ENCODE data around the gene KLHL6.
A peak's percentile ranks its signal among the peaks of the same experiment; 100 is the strongest.

Gene KLHL6

DNA sequence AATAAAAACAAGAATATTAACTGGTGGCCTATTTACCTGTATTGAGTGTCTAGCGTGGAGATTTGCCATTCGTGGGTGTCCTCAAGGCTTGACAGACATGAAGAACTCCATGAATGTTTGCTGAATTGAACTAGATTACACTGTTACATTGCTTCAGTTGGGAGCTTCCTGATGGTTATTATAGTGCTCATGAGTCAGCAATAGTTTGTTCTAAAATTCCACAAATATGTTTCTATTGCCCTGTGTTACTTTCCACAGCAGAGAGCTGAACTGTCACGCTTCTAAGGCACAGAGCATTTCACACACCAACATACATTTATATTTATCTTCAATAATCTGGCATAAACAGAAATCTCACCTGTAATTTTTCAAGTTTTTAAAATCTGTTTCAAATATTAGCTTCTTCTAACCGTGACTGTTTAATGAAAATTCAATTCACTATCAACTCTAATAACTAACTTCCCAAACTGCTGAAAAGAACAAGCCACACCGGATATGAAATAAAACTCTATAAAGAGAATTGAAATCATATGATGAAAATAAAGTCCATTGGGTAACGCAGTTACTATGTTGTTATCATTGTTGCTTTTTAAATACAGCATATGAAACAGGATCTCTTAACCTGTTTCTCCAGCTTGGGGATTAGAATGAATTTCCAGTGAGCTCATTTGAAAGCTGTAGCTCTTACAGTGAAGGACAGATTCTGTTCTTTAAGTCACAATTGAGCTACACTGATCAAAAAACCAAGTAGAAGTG, 65.9 kb downstream of the KLHL6 start:
- H4K20me1 ChIP-seq = peaks cover 0 to 10% (median 0%) of the 10 kb centered on the region in 11 experiments; a peak in 2 of 22 replicates
- peaks cover 12 to 49% (median 22%) of the 10 kb centered on the region in 10 experiments for H3K4me1 ChIP-seq
- 0 out of 22 replicates have a peak overlapping the region, but pooled peaks of 1 of the 11 experiments have one; percentile 8 for H3K27ac ChIP-seq
- H3K4me2 ChIP-seq = peak overlapping the region in 4 of 11 experiments; percentile 6 to 45 (median 10); a peak in 4 of 22 replicates
- peaks cover 0 to 10% (median 0%) of the 10 kb centered on the region in 11 experiments; a peak in 4 of 22 replicates for H3K9me3 ChIP-seq (replicated peaks in 1 of 11)
- H3K27me3 ChIP-seq = no peaks in the 10 kb centered on the region
- H3K36me3 ChIP-seq = peaks cover 53 to 72% (median 67%) of the 10 kb centered on the region in 11 experiments
- no peak overlapping the region for H3K9ac ChIP-seq
- no peak overlapping the region for H3K4me3 ChIP-seq
- TF ChIP-seq Cebpa-rat (IDR thresholded peaks at IDR 0.05) = no peak

- no peak overlapping the region for H3K27ac ChIP-seq
- H4K20me1 ChIP-seq = no peaks in the 10 kb centered on the region; a peak in 2 of 22 replicates
- no peak overlapping the region for H3K9ac ChIP-seq
- H3K4me1 ChIP-seq = peaks cover 12 to 60% (median 22%) of the 10 kb centered on the region in 10 experiments
- peaks cover 40 to 59% (median 54%) of the 10 kb centered on the region in 11 experiments for H3K36me3 ChIP-seq
- H3K4me3 ChIP-seq = no peak overlapping the region
- no peak for TF ChIP-seq Cebpa-rat (IDR thresholded peaks at IDR 0.05)
- peaks cover 0 to 10% (median 0%) of the 10 kb centered on the region in 11 experiments; a peak in 4 of 22 replicates for H3K9me3 ChIP-seq (replicated peaks in 1 of 11)
- H3K27me3 ChIP-seq = no peaks in the 10 kb centered on the region
- no peak overlapping the region for H3K4me2 ChIP-seq
Observed at GRCh38 chr3:183488343-183488742, 67.2 kb downstream of the KLHL6 start.

GRCh38 chr3:183487896-183488295, 67.6 kb downstream of the KLHL6 start:
- Histone ChIP-seq H3K27ac (no peak overlapping the region), H3K36me3 (peaks cover 35 to 55% (median 49%) of the 10 kb centered on the region in 11 experiments), H3K4me2 (no peak overlapping the region), H3K27me3 (no peaks in the 10 kb centered on the region), H3K4me3 (no peak overlapping the region), H3K4me1 (peaks cover 12 to 65% (median 22%) of the 10 kb centered on the region in 10 experiments), H4K20me1 (no peaks in the 10 kb centered on the region; a peak in 2 of 22 replicates), H3K9ac (no peak overlapping the region), H3K9me3 (replicated peaks in 1 of 11) (peaks cover 0 to 10% (median 0%) of the 10 kb centered on the region in 11 experiments; a peak in 4 of 22 replicates)
- TF ChIP-seq Cebpa-rat (IDR thresholded peaks at IDR 0.05) = no peak

GRCh38 chr3:183487016-183487415, 68.5 kb downstream of the KLHL6 start:
- no peaks in the 10 kb centered on the region for H3K27me3 ChIP-seq
- no peak overlapping the region for H3K4me3 ChIP-seq
- H3K9ac ChIP-seq = no peak overlapping the region
- H3K4me2 ChIP-seq = no peak overlapping the region
- H3K36me3 ChIP-seq = peaks cover 27 to 46% (median 40%) of the 10 kb centered on the region in 11 experiments
- H3K9me3 ChIP-seq (replicated peaks in 1 of 11) = peaks cover 0 to 2% (median 0%) of the 10 kb centered on the region in 11 experiments; a peak in 3 of 22 replicates
- H4K20me1 ChIP-seq = no peaks in the 10 kb centered on the region; a peak in 2 of 22 replicates
- no peak for TF ChIP-seq Cebpa-rat (IDR thresholded peaks at IDR 0.05)
- peaks cover 12 to 64% (median 21%) of the 10 kb centered on the region in 10 experiments for H3K4me1 ChIP-seq
- no peak overlapping the region for H3K27ac ChIP-seq

DNA sequence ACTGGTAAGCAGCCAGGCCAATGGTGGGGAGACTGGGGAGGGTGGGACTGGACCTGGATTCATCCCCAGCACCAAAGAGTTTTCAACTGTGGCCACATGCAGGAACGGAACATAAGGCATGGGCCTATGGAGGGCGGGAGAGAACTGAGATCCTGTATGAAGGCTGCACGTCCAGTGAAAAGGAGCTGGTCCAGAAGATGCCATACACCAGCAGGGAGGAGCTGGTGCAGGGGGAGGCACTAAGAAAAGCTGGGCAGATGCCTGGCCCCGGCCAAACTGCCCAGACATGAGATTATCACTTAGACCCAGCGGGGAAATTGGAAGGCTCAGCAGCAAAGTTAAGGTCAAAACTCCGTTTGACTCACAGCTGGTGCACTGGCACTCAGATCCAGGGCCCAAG, 69.0 kb downstream of the KLHL6 start:
- TF ChIP-seq Cebpa-rat (IDR thresholded peaks at IDR 0.05) = no peak
- peaks cover 7 to 58% (median 16%) of the 10 kb centered on the region in 10 experiments for H3K4me1 ChIP-seq
- H3K36me3 ChIP-seq = peaks cover 21 to 41% (median 35%) of the 10 kb centered on the region in 11 experiments

GRCh38 chr3:183485585-183485984, 69.9 kb downstream of the KLHL6 start:
- H3K4me3 ChIP-seq = no peak overlapping the region
- H3K9me3 ChIP-seq (replicated peaks in 1 of 11) = no peaks in the 10 kb centered on the region
- H4K20me1 ChIP-seq = no peaks in the 10 kb centered on the region; a peak in 2 of 22 replicates
- H3K4me2 ChIP-seq = peak overlapping the region in 2 of 11 experiments; percentile 46 to 63; a peak in 3 of 22 replicates
- peaks cover 14 to 32% (median 26%) of the 10 kb centered on the region in 11 experiments; a peak in 21 of 22 replicates for H3K36me3 ChIP-seq
- peaks cover 0 to 53% (median 7%) of the 10 kb centered on the region in 10 experiments; a peak in 14 of 20 replicates for H3K4me1 ChIP-seq
- no peak overlapping the region for H3K9ac ChIP-seq
- TF ChIP-seq Cebpa-rat (IDR thresholded peaks at IDR 0.05) = no peak
- H3K27ac ChIP-seq = no peak overlapping the region
- H3K27me3 ChIP-seq = no peaks in the 10 kb centered on the region

More for the DNA sequence above, 69.0 kb downstream of the KLHL6 start:
- Histone ChIP-seq H3K27ac (no peak overlapping the region), H3K4me3 (no peak overlapping the region), H4K20me1 (no peaks in the 10 kb centered on the region; a peak in 2 of 22 replicates), H3K27me3 (no peaks in the 10 kb centered on the region), H3K9me3 (replicated peaks in 1 of 11) (no peaks in the 10 kb centered on the region), H3K9ac (no peak overlapping the region), H3K4me2 (no peak overlapping the region)

DNA sequence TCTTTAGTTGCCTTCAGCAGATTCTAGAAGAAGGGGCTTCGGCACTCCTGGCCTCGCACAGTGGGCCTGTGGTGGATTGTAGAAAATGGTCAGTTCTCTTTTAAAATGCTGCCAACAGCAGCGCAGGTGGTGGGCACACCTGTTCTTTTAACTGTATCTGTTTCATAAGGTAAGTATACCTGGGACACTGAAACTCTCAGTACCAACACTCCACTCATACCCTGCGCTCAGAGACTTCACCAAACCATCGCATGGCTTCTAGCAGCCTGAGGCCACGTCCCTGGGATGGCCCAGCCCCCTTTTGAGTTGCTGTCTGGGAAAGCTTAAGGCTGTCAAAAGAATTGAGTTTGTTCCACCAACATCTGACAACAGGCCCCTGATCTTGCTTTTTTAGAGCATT, 70.4 kb downstream of the KLHL6 start:
- Histone ChIP-seq H3K4me2 (peak overlapping the region in 2 of 11 experiments; percentile 46 to 63; a peak in 4 of 22 replicates), H3K27me3 (no peaks in the 10 kb centered on the region), H3K36me3 (peaks cover 10 to 28% (median 21%) of the 10 kb centered on the region in 11 experiments; a peak in 21 of 22 replicates), H4K20me1 (no peaks in the 10 kb centered on the region; a peak in 1 of 22 replicates), H3K9me3 (replicated peaks in 1 of 11) (no peaks in the 10 kb centered on the region), H3K4me1 (peaks cover 0 to 49% (median 3%) of the 10 kb centered on the region in 10 experiments; a peak in 10 of 20 replicates), H3K27ac (no peak overlapping the region), H3K9ac (no peak overlapping the region), H3K4me3 (no peak overlapping the region)
- TF ChIP-seq Cebpa-rat (IDR thresholded peaks at IDR 0.05) = no peak

DNA sequence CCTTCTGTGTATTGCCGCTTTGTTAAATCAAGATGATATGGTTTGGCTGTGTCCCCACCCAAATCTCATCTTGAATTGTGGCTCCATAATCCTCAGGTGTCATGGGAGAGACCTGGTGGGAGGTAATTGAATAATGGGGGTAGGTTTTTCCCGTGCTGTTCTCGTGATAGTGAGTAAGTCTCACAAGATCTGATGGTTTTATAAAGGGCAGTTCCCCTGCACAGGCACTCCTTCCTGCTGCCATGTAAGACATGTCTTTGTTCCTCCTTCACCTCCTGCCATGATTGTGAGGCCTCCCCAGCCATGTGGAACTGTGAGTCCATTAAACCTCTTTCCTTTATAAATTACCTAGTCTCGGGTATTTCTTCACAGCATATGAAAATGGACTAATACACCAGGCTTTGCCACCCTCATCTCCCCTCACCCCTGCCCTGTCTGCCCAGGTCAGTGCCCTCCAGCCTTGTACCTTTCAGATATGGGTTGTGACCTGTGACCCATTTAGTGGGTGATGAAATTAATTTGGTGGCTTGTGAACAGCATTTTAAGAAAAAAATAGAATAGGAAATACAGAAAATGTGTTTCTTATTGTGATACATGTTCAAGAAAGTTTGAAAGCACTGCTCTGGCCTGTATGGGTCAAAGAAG, 71.0 kb downstream of the KLHL6 start:
- H3K27ac ChIP-seq = no peak overlapping the region
- no peaks in the 10 kb centered on the region for H3K27me3 ChIP-seq
- peak overlapping the region in 2 of 11 experiments; percentile 46 to 63; a peak in 4 of 22 replicates for H3K4me2 ChIP-seq
- no peak for TF ChIP-seq Cebpa-rat (IDR thresholded peaks at IDR 0.05)
- no peak overlapping the region for H3K9ac ChIP-seq
- no peaks in the 10 kb centered on the region for H3K9me3 ChIP-seq (replicated peaks in 1 of 11)
- peaks cover 8 to 22% (median 17%) of the 10 kb centered on the region in 11 experiments; a peak in 20 of 22 replicates for H3K36me3 ChIP-seq
- no peaks in the 10 kb centered on the region; a peak in 1 of 22 replicates for H4K20me1 ChIP-seq
- H3K4me1 ChIP-seq = peaks cover 0 to 43% (median under 1%) of the 10 kb centered on the region in 10 experiments; a peak in 8 of 20 replicates
- H3K4me3 ChIP-seq = no peak overlapping the region

DNA sequence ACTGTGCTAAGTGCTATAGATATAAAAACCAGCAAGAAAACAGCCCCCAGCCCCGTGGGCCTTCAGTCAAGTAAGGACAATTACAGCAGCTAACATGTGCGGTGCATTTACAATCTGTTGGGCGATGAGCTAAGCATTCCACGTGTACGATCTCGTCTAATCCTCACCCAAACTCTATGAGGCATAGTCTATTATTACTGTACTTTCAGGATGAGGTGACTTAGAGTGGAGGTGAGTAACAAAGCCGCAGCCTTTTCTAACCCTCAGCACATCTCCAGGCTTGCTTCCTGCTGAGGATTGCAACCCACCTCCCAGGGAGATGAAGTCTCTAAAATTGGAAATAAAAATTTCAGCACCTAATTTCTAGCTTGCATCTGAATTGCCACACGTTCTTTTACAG, 73.9 kb downstream of the KLHL6 start:
- no peak overlapping the region for H3K4me3 ChIP-seq
- TF ChIP-seq Cebpa-rat (IDR thresholded peaks at IDR 0.05) = no peak

More for the DNA sequence above, 73.9 kb downstream of the KLHL6 start:
- Histone ChIP-seq H3K4me1 (peaks cover 0 to 37% (median 11%) of the 10 kb centered on the region in 10 experiments; a peak in 13 of 20 replicates), H3K4me2 (no peak overlapping the region), H3K36me3 (0 out of 22 replicates have a peak, but pooled peaks cover 0 to 2% (median 0%) of the 10 kb centered on the region in 11 experiments), H3K27ac (no peak overlapping the region), H3K9ac (no peak overlapping the region), H3K27me3 (no peaks in the 10 kb centered on the region), H4K20me1 (no peaks in the 10 kb centered on the region), H3K9me3 (replicated peaks in 1 of 11) (no peaks in the 10 kb centered on the region)

Data from BLaER1 treated with 17β-estradiol and CSF1 and Interleukin-3, amounts not matched to agents 10 nM and 100 nM (cell line).